Liver (tissue), 9 donors: Measurements from ENCODE around the gene FAM107A. TPM values are rescaled to one million over a fixed set of nuclear protein-coding genes. Genes with fewer than 3 reads are reported as not detected.

Experiments used
- DNase-seq: peaks from one replicate; pipeline ENCODE4 v3.0.0-alpha.2; 2017; ENCODE audit warnings: low spot score
- H3K27ac ChIP-seq, 2 donors: one replicate each; pipeline ENCODE4 v1.7.0; 2013; ENCODE audit warnings: inconsistent platforms in 2 of 2, low read length in 2 of 2, control low read depth in 1 of 2, low read depth in 1 of 2, mild to moderate bottlenecking in 1 of 2
- H3K27me3 ChIP-seq, 4 donors: one replicate each; pipeline versions ENCODE4 v1.6.1 to v1.7.0; 2013; ENCODE audit warnings: low read length in 3 of 4, inconsistent platforms in 1 of 4, mild to moderate bottlenecking in 1 of 4, moderate library complexity in 1 of 4; ENCODE audit not compliant: control insufficient read depth in 4 of 4, insufficient read depth in 4 of 4
- H3K36me3 ChIP-seq, 4 donors: one replicate each; pipeline versions ENCODE4 v1.6.1 to v1.7.0; 2013; ENCODE audit warnings: low read length in 3 of 4, mild to moderate bottlenecking in 3 of 4, low read depth in 1 of 4, moderate library complexity in 1 of 4; ENCODE audit not compliant: control insufficient read depth in 4 of 4, insufficient read depth in 3 of 4
- H3K4me1 ChIP-seq, 4 donors: one replicate each; pipeline versions ENCODE4 v1.6.1 to v1.7.0; 2013; ENCODE audit warnings: low read length in 3 of 4, mild to moderate bottlenecking in 3 of 4, moderate library complexity in 1 of 4; ENCODE audit not compliant: control insufficient read depth in 4 of 4, insufficient read depth in 4 of 4
- H3K4me3 ChIP-seq, 3 donors: one replicate each; pipeline versions ENCODE4 v1.6.1 to v1.7.0; 2013; ENCODE audit warnings: low read length in 3 of 3, control low read depth in 1 of 3, low read depth in 1 of 3, mild to moderate bottlenecking in 1 of 3
- H3K9ac ChIP-seq, 2 donors: one replicate each; pipeline ENCODE4 v1.7.0; 2013; ENCODE audit warnings: low read length in 2 of 2, mild to moderate bottlenecking in 2 of 2, moderate library complexity in 2 of 2, control low read depth in 1 of 2, low read depth in 1 of 2
- H3K9me3 ChIP-seq, 4 donors: one replicate each; pipeline versions ENCODE4 v1.6.1 to v1.7.0; 2013; ENCODE audit warnings: low read length in 3 of 4; ENCODE audit not compliant: control insufficient read depth in 4 of 4
- ATF3 ChIP-seq: IDR thresholded peaks from 2 replicates; pipeline ENCODE4 v1.6.1; 2016; ENCODE audit warnings: antibody characterized with exemption
- EGR1 ChIP-seq, 2 donors: IDR thresholded peaks; 2 replicates each; pipeline ENCODE4 v1.6.1; 2016 to 2018; ENCODE audit warnings: antibody characterized with exemption in 2 of 2, low read depth in 2 of 2
- FOXA1 ChIP-seq: IDR thresholded peaks from 2 replicates; pipeline ENCODE4 v1.6.1; 2016; ENCODE audit warnings: antibody characterized with exemption
- FOXA2 ChIP-seq: IDR thresholded peaks from 2 replicates; pipeline ENCODE4 v1.6.1; 2016; ENCODE audit warnings: antibody characterized with exemption
- GABPA ChIP-seq, 2 donors: IDR thresholded peaks in 1 of 2; conservative IDR thresholded peaks in 1 of 2; 2 replicates each; pipeline ENCODE4 v1.6.1; 2016; ENCODE audit warnings: antibody characterized with exemption in 2 of 2, mild to moderate bottlenecking in 1 of 2, moderate library complexity in 1 of 2
- HNF4A ChIP-seq, 2 donors: conservative IDR thresholded peaks; 2 replicates each; pipeline ENCODE4 v1.6.1; 2016; ENCODE audit warnings: antibody characterized with exemption in 2 of 2, mild to moderate bottlenecking in 2 of 2
- HNF4G ChIP-seq: IDR thresholded peaks from 2 replicates; pipeline ENCODE4 v1.6.1; 2016; ENCODE audit warnings: antibody characterized with exemption
- JUND ChIP-seq, 2 donors: IDR thresholded peaks; 2 replicates each; pipeline ENCODE4 v1.6.1; 2016; ENCODE audit warnings: antibody characterized with exemption in 2 of 2
- MAX ChIP-seq: IDR thresholded peaks from 2 replicates; pipeline ENCODE4 v1.6.1; 2016; ENCODE audit warnings: antibody characterized with exemption
- NR2F2 ChIP-seq: IDR thresholded peaks from 2 replicates; pipeline ENCODE4 v1.6.1; 2016; ENCODE audit warnings: antibody characterized with exemption
- RAD21 ChIP-seq, 2 donors: IDR thresholded peaks; 2 replicates each; pipeline ENCODE4 v1.6.1; 2016; ENCODE audit warnings: antibody characterized with exemption in 2 of 2, mild to moderate bottlenecking in 2 of 2
- REST ChIP-seq: IDR thresholded peaks from 2 replicates; pipeline ENCODE4 v1.6.1; 2016; ENCODE audit warnings: antibody characterized with exemption, mild to moderate bottlenecking
- RXRA ChIP-seq, 2 donors: IDR thresholded peaks; 2 replicates each; pipeline ENCODE4 v1.6.1; 2017 to 2018; ENCODE audit warnings: antibody characterized with exemption in 2 of 2, mild to moderate bottlenecking in 1 of 2
- SP1 ChIP-seq: IDR thresholded peaks from 2 replicates; pipeline ENCODE4 v1.6.1; 2018; ENCODE audit warnings: antibody characterized with exemption, mild to moderate bottlenecking
- TAF1 ChIP-seq: conservative IDR thresholded peaks from 2 replicates; pipeline ENCODE4 v1.6.1; 2016; ENCODE audit warnings: antibody characterized with exemption, mild to moderate bottlenecking
- YY1 ChIP-seq: IDR thresholded peaks from 2 replicates; pipeline ENCODE4 v1.6.1; 2016; ENCODE audit warnings: antibody characterized with exemption, mild to moderate bottlenecking
- ZBTB33 ChIP-seq: IDR thresholded peaks from 2 replicates; pipeline ENCODE4 v1.6.1; 2016; ENCODE audit warnings: antibody characterized with exemption
- WGBS: extraction: QIAGEN DNeasy Blood & Tissue Kit; methylation state at CpG from one replicate; pipeline ENCODE4 v1.1.7; 2013; 5-methylcytosine and 5-hydroxymethylcytosine counted together
- polyA plus RNA-seq, 2 donors: library from polyadenylated mRNA; stranded (reverse) in 1 of 2; unstranded in 1 of 2; fragments of 200-250 nt in 1 of 2; fragments of >200 nt in 1 of 2; fragmentation: Nextera tagmentation in 1 of 2; extraction: Ambion mirVana in 1 of 2; gene quantifications; one replicate each; pipeline versions ENCODE4 v1.2.1 to v1.2.3, GENCODE V29; 2013 to 2015
- total RNA-seq, 2 donors: library from RNA; depleted of rRNA; stranded (reverse); fragments of >200 nt; gene quantifications; one replicate each; pipeline ENCODE4 v1.2.3, GENCODE V29; 2014
- TF ChIP-seq, protein P1 (sequence below): fragments of 150-350 bp; IDR thresholded peaks from 2 replicates; pipeline ENCODE4 v1.5.1; 2017; ENCODE audit warnings: improper control_type of control experiment, low read depth, low read length; ENCODE audit not compliant: missing input control
- donor health status: healthy.
- donor health status: healthy.
- donor health status: healthy.
- donor health status: healthy.
- donor health status: healthy.

The FAM107A gene
- total and polyA plus RNA-seq, 4 donors, result 0.05 to 4.7 (median 1.4) TPM

DNA sequence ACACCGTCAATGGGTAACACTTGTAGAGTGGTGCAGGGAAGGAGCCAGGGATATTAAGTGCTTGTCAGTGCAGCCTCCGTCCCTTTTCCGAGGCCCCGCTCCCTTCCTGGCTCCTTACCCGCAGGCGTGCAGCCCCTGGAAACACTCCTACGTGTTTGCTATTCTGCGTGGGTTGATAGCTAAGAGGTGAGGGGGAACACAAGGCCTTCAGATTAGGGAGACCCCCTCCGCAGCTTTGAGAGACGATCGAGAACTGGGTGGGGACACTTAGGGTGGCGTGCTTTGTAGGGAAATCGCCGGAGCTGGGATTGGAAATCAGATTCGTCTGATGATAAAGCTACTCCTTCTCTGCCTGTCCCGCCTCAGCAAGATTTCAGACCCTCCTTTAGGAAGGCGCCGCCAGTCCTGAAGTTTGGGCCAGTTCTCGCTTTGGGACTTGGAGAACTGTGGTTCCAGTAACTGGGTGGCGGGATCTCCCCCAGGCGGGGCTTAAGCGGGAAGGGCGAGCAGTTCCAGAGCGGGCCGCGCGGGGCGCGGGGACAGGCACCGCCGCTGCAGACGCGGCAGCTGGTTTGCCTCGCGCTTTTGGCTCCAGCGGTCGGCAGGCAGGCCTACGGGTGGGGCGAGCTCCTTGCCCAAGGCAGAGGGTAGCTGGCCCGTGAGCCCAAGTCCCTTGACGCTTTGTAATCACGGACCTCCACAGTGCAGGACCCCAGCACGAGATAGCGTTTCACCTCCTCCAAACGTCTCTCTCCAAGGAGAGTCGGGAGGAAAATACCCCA, 8.0 kb upstream of the FAM107A start:
- Histone ChIP-seq H3K36me3 (no peaks in the 10 kb centered on the region), H3K27ac (peak overlapping the region in 1 of 2 donors; percentile 82), H3K4me3 (peak overlapping the region; percentile 61 to 92 (median 61)), H3K9me3 (no peaks in the 10 kb centered on the region), H3K9ac (peak overlapping the region in 1 of 2 donors; percentile 93), H3K4me1 (peaks cover 3 to 10% (median 6%) of the 10 kb centered on the region in 4 donors), H3K27me3 (no peaks in the 10 kb centered on the region)
- 8% methylated on average over 46 of the region's 46 CpGs for WGBS
- DNase-seq, result peak; percentile 57
- no peak for TF ChIP-seq REST
- peak; percentile 61 to 80 for TF ChIP-seq RAD21 (IDR thresholded peaks at IDR 0.05)
- TF ChIP-seq, protein P1, sequence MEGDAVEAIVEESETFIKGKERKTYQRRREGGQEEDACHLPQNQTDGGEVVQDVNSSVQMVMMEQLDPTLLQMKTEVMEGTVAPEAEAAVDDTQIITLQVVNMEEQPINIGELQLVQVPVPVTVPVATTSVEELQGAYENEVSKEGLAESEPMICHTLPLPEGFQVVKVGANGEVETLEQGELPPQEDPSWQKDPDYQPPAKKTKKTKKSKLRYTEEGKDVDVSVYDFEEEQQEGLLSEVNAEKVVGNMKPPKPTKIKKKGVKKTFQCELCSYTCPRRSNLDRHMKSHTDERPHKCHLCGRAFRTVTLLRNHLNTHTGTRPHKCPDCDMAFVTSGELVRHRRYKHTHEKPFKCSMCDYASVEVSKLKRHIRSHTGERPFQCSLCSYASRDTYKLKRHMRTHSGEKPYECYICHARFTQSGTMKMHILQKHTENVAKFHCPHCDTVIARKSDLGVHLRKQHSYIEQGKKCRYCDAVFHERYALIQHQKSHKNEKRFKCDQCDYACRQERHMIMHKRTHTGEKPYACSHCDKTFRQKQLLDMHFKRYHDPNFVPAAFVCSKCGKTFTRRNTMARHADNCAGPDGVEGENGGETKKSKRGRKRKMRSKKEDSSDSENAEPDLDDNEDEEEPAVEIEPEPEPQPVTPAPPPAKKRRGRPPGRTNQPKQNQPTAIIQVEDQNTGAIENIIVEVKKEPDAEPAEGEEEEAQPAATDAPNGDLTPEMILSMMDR, result peak; percentile 90
- TF ChIP-seq NR2F2, result no peak
- TF ChIP-seq YY1, result no peak
- TF ChIP-seq ZBTB33, result no peak
- no peak for TF ChIP-seq MAX
- no peak for TF ChIP-seq HNF4G
- TF ChIP-seq FOXA2, result no peak
- no peak for TF ChIP-seq TAF1
- no peak for TF ChIP-seq EGR1 (IDR thresholded peaks at IDR 0.05; ENCODE audit: low read depth in 2 of 2)
- no peak for TF ChIP-seq RXRA (IDR thresholded peaks at IDR 0.05)
- no peak for TF ChIP-seq FOXA1
- no peak for TF ChIP-seq GABPA (IDR thresholded peaks at IDR 0.05 in 1 of 2, conservative IDR thresholded peaks at IDR 0.05 in 1 of 2)
- no peak for TF ChIP-seq ATF3
- no peak for TF ChIP-seq JUND (IDR thresholded peaks at IDR 0.05)
- peak; percentile 19 for TF ChIP-seq SP1
- no peak for TF ChIP-seq HNF4A (conservative IDR thresholded peaks at IDR 0.05)
